Right lobe of liver (tissue), 6 donors: ENCODE measurements around the gene RUFY2. TPM values are rescaled to one million over a fixed set of nuclear protein-coding genes. Genes with fewer than 3 reads are reported as not detected.

Source experiments
- ATAC-seq, 4 donors: fragments of 200-7000 bp; cut with Tn5 transposase; one replicate each; pipeline ENCODE4 v1.9.1; 2020; ENCODE audit warnings: mild to moderate bottlenecking in 4 of 4, moderate library complexity in 4 of 4
- DNase-seq, 3 donors: peaks; one replicate each; pipeline ENCODE4 v3.0.0-alpha.2; 2020
- H3K27ac ChIP-seq, 3 donors: fragments of 200-600 bp; one replicate each; pipeline ENCODE4 v1.8.0; 2022
- H3K27me3 ChIP-seq, 2 donors: fragments of 200-600 bp; one replicate each; pipeline ENCODE4 v1.8.0; 2022
- H3K36me3 ChIP-seq, 4 donors: fragments of 200-600 bp; sonication (generic) in 1 of 4; one replicate each; pipeline versions ENCODE4 v1.5.1 to v1.8.0; 2017 to 2022; ENCODE audit warnings: control low read depth in 1 of 4
- H3K4me1 ChIP-seq, 4 donors: fragments of 200-600 bp; sonication (generic) in 1 of 4; one replicate each; pipeline versions ENCODE4 v1.5.1 to v1.8.0; 2017 to 2022; ENCODE audit warnings: control low read depth in 1 of 4
- H3K4me3 ChIP-seq, 3 donors: fragments of 200-600 bp; one replicate each; pipeline ENCODE4 v1.8.0; 2022
- H3K9me3 ChIP-seq, 4 donors: fragments of 200-600 bp; sonication (generic) in 1 of 4; one replicate each; pipeline versions ENCODE4 v1.5.1 to v1.8.0; 2017 to 2022; ENCODE audit warnings: control low read depth in 1 of 4
- CTCF ChIP-seq, 4 donors: fragments of 200-600 bp in 3 of 4; fragments of 450-650 bp in 1 of 4; IDR thresholded peaks; one replicate each; pipeline versions ENCODE4 v1.5.1 to v1.8.0; 2016 to 2022; ENCODE audit warnings: antibody characterized with exemption in 4 of 4, mild to moderate bottlenecking in 2 of 4
- POLR2A ChIP-seq: fragments of 450-650 bp; IDR thresholded peaks from one replicate; pipeline ENCODE4 v1.6.1; 2017; ENCODE audit warnings: antibody characterized with exemption, mild to moderate bottlenecking
- WGBS: methylation state at CpG from one replicate; pipeline ENCODE4 v1.1.6; 2018; ENCODE audit warnings: low coverage, low lambda C conversion rate; ENCODE audit not compliant: insufficient coverage; ENCODE audit errors: missing lambda C conversion rate; 5-methylcytosine and 5-hydroxymethylcytosine counted together
- intact Hi-C, 2 donors: fragments of 100-400 bp; cut with DNase I; formaldehyde crosslinking; loops; one replicate each; pipeline versions ENCODE4 v1.11.2 to v1.14.1; 2022
- total RNA-seq, 6 experiments: library from RNA; depleted of rRNA in 2 of 6; stranded (reverse); fragments of >200 nt in 2 of 6; fragmentation: NEBNext Ultra II Directional in 3 of 6; extraction: Animal tissue kit (Norgen Biotek cat#: 25700) in 3 of 6; gene quantifications; one replicate each; pipeline versions ENCODE4 v1.1.0 to v1.2.4, GENCODE V29; 2016 to 2023
- donor health status: DM: no; HTN: yes; CAD: no.
- donor health status: DM: no; HTN: no; CAD: no.
- donor health status: DM: no; HTN: no; CAD: no.
- donor health status: DM: no; HTN: yes; CAD: no.
- donor health status: DM: no; HTN: yes; CAD: no.

The RUFY2 gene
- total RNA-seq, 6 experiments from 2014 or later = 4.7 to 9.0 (median 5.6) TPM

- peak in 2 of 4 donors; percentile 4 to 25 for ATAC-seq
- intact Hi-C loops = no loop called here
- peaks cover 0 to under 1% (median 0%) of the 10 kb centered on the region in 4 donors for H3K36me3 ChIP-seq
- H3K9me3 ChIP-seq = no peaks in the 10 kb centered on the region
- H3K27ac ChIP-seq = peak overlapping the region in 2 of 3 donors; percentile 65 to 93
- no peak for DNase-seq
- WGBS = 77% methylated on average over 2 of the region's 3 CpGs
- peaks cover 0 to 51% (median 8%) of the 10 kb centered on the region in 4 donors for H3K4me1 ChIP-seq
- no peak overlapping the region for H3K4me3 ChIP-seq
- TF ChIP-seq CTCF (IDR thresholded peaks at IDR 0.05) (no peak), POLR2A (no peak)
- H3K27me3 ChIP-seq = no peaks in the 10 kb centered on the region
Measured at GRCh38 chr10:68301301-68301700, 105.8 kb downstream of the RUFY2 start.

GRCh38 chr10:68296843-68297663, 110.0 kb downstream of the RUFY2 start:
- Histone ChIP-seq H3K36me3 (peaks cover 0 to 30% (median 12%) of the 10 kb centered on the region in 4 donors), H3K4me3 (no peak overlapping the region), H3K4me1 (peaks cover 0 to 39% (median 5%) of the 10 kb centered on the region in 4 donors), H3K9me3 (no peaks in the 10 kb centered on the region), H3K27ac (no peak overlapping the region), H3K27me3 (no peaks in the 10 kb centered on the region)
- WGBS = 53% methylated on average over 9 of the region's 9 CpGs
- ATAC-seq = no peak
- intact Hi-C loops = no loop called here
- TF ChIP-seq POLR2A (no peak), CTCF (IDR thresholded peaks at IDR 0.05) (no peak)
- no peak for DNase-seq

Other genes with a start within 250 kb of the RUFY2 start
- 1 to 10 TPM in 1 of 6 experiments, under 1 TPM in 3, not detected in 2; 0.25 to 1.1 (median 0.46) TPM for gene ATOH7, start 175.2 kb downstream of the RUFY2 start, total RNA-seq
- 10 to 100 TPM; 13.2 to 40.7 (median 25.3) TPM for gene HNRNPH3, start 75.2 kb downstream of the RUFY2 start, total RNA-seq
- gene PBLD, start 74.3 kb downstream of the RUFY2 start, total RNA-seq = 100 to 1,000 TPM in 4 of 6 experiments, 10 to 100 TPM in 2; 45.5 to 162 (median 129) TPM
- 10 to 100 TPM in 1 of 6 experiments, 1 to 10 TPM in 5; 2.6 to 18.9 (median 3.8) TPM for gene DNA2, start 64.7 kb upstream of the RUFY2 start, total RNA-seq
- gene SLC25A16, start 120.2 kb upstream of the RUFY2 start, total RNA-seq = 10 to 100 TPM; 13.9 to 36.9 (median 23.2) TPM
- under 1 TPM; 0.62 to 0.86 (median 0.67) TPM for gene TET1, start 153.1 kb upstream of the RUFY2 start, total RNA-seq